PFSK-1 (cell line): ENCODE data around the gene RNU1-2.

Experiments
- POLR2AphosphoS5 ChIP-seq: IDR thresholded peaks from 2 replicates; pipeline ENCODE4 v1.6.1; 2012; ENCODE audit warnings: low read depth, mild to moderate bottlenecking, control low read depth, low read length, moderate library complexity
- REST ChIP-seq, 2 experiments: IDR thresholded peaks; 2 replicates each; pipeline versions ENCODE4 v1.6.1 to v1.8.0; 2011 to 2012; ENCODE audit warnings: low read depth in 2 of 2, low read length in 2 of 2, control low read depth in 1 of 2, inconsistent platforms in 1 of 2, mild to moderate bottlenecking in 1 of 2, moderate library complexity in 1 of 2; ENCODE audit not compliant: insufficient read depth in 1 of 2
- TAF1 ChIP-seq: IDR thresholded peaks from 2 replicates; pipeline ENCODE4 v1.6.1; 2012; ENCODE audit warnings: low read length, control low read depth, borderline replicate concordance; ENCODE audit not compliant: insufficient read depth

GRCh38 chr1:16925635-16926490, 30.1 kb downstream of the RNU1-2 start:
- no peak for TF ChIP-seq REST (IDR thresholded peaks at IDR 0.05; ENCODE audit: insufficient read depth in 1 of 2, low read depth in 2 of 2, low read length in 2 of 2)
- TF ChIP-seq POLR2AphosphoS5: no peak
- TF ChIP-seq TAF1: no peak
